ENCODE results near the gene ADGRG6.

Gene ADGRG6

DNA sequence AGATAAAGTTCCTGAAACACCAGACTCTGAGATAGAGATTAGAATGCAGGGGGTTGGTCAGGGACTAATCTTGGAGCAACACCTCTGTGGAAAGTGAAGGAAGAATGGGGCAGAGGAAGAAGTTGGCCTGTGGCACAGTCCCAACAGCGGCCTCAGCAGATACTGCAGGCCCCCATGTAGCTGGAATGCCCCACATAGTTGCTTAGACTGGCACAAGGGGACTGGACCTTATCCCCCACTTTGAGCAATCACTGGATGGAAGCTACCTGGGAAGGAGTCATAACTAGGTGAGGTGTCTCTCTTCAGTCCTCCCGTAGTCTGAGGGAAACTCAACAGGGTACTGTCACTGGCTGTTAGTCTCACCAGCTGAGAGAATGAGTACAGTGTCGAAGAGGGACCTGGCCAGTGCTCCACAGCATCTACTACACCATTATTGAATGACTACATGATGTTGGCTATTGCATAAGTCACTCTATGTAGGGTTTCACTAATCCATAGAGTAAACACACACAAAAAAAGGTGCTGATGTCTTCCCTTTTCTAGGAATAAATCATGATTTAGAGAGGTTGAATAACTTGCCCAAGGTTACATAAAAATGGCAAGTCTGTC is 47.5 kb downstream of the ADGRG6 start:
- DNase-seq (ENCODE audit: low read depth): no peak

DNA sequence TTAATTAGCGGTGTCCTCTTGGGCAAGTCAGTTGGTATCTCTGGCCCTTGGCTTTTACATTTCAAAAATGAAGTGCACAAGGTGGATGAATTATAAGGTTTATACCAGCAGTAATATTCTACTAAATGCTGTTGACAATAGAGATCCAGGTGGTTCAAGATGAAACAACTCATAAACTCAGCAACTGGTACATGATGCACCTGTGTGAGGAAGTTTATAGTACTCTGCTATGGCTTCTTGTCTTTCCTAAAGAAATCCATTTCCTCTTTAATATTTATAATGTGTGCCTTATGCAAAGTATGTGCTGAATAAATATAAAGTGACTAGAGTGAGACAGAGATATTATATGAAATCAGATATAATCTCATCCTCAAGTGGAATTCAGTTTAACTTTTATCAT is 48.5 kb downstream of the ADGRG6 start:
- no peak for DNase-seq (ENCODE audit: low read depth)

DNA sequence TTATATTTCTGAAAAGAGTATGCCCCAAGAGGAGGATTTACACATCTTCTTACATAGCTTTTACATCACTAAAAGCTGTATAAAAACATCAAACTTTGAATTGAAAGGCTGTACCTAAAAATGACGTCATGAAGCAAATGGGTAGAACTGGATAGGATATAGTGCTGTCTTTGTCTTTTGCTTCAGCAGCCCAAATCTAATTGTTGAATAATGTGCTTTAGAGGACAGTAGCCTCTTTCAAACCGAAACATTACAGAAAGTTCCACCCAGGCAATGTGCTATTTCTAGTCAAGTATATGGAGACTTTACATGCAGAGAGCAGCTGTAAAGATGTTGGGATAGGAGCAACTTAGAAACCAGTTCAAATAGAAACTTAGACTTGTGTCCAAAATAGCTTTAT is 51.9 kb downstream of the ADGRG6 start:
- DNase-seq (ENCODE audit: low read depth): no peak

DNA sequence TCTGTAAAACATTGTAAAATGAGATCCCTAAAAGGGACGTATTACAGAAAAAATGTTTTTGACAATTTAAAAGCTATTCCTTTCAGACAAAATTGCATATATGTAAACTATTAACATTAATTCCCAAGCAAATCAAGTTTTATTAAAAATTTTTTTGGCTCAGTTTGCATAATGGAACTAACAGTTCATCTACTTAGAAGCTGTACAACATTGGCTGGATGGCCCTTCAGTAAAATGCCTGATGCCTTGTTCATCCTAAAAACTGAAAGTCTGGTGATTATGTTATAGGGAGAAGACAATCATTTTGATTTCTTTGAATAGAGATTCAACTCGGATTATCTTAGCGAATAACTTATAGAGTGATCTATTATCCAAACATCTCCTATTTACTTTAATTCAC is 52.8 kb downstream of the ADGRG6 start:
- DNase-seq (ENCODE audit: low read depth): no peak

DNA sequence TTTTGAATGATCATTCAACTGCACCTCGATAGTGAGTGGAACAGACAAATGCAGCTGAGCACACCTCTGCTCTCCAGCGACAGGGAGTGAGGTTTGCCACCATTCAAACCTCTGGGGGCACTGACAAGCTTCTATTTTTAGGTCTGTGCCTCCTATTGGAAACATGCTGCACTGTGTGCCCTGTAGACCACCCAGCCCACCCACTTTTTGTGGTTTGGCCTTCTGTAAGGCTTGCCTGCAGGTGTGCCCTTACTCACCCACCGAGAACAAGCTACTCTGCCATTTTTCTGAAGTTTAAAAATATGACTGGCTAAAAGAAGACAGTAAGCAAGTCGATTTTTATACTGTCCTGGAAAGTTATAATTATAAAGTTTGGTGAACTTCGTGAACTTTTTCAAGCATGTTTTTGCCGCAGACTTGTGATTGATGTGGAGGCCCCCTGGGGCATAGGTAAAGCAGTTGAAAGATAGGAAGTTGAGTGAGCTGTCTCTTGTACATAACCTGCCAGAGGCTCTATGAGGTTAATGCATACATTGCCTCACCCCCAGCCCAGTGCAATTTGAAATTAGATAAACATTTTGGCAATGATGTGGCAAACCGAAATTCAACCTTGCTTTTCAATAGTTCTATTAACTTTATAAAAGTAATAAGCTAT is 53.8 kb downstream of the ADGRG6 start:
- no peak for DNase-seq (ENCODE audit: low read depth)

DNA sequence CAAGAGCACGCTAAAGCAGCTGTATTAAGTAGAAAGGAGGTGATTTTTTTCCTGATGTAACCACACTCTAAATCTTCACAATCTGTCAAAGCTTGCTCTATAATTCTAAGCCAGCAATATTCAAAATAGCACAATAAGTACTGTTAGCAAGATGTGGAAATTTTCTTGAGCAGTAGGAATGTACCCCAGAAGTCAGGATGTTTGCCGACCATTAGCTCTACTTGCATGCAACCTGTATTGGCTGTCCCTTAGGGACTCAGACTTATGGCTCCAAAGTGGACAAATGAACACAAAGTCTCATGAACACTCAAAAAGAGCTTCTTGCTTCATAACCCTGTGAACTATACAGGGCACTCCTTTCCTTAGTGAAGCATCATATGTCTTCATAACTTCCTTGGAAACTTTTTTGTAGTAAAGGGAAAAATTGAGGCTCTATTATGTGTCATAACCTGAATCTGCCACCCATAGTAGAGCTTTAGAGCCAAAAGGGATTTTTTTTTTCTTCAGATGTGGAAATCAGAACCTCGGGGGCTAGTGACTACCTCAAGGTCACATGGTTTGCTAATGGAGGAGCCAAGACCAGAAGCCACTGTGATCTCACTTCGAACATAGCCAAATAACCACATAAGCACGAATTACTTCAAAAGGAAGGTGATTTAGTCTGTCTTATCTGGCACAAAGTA is 54.5 kb downstream of the ADGRG6 start:
- no peak for DNase-seq (ENCODE audit: low read depth)

DNA sequence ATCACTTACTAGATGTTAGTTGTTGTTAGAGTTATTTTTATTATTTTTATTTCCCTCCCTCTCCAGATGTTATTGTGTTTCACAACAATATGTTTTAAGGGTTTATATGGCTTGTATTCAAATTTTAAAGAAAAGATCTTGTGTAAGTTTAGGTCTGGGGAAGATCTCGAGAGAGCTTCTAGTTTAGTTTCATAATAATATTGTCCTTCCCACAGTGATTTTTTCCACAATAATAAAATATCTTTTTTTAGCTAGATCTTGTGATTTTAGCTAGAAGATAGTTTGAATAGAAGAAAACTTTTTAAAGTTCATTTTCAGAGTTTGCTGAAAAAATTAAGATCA is 55.0 kb downstream of the ADGRG6 start:
- no peak for DNase-seq (ENCODE audit: low read depth)

DNA sequence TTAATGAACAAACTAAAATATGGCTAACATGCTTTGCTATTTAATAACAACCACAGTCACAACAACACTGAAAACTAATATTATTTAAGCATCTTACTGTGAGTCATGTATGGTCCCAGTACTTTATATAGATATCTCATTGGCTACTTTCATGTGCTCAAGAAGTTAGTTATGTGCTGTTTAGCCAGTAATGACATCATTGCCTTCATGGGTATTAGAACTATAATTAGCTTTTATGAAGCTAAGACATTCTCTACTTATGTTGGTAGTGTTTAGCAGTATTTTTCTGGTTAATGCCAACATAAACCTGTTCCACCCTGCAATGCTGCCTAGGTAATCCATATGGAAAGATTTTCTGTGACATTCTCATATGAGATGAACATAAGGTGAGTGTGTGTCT is 56.1 kb downstream of the ADGRG6 start:
- DNase-seq (ENCODE audit: low read depth): no peak

DNA sequence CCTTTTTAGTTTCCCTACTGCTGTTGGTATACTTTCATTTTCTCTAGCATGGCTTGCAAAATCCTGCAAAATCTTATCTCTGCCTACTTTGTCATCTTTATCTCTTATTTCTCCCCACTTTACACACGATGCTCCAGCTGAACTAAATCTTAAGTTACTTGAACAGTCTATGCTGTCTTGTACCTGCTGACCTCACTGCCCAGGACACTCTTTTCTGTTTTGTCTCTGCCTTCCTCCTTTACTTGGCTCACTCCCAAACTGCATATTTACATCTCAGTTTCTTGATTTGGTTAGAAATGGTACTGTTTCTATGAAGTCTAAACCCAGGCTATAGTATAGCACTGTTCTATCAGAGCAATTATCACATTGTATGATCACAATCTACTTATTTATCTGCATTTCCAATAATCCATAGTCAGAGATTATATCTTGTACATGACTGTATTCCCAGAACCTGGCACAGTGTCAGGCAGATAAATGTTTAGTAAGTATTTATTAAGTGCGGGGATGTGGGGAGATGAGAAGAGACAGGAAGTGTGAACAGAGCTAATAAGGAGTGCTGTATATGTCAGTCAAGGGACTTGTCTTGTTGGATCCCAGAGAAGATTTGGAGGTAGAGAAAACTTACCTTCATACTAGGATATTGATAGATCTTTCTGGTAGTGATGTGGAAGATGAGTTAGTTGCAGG is 57.6 kb downstream of the ADGRG6 start:
- DNase-seq (ENCODE audit: low read depth): no peak

DNA sequence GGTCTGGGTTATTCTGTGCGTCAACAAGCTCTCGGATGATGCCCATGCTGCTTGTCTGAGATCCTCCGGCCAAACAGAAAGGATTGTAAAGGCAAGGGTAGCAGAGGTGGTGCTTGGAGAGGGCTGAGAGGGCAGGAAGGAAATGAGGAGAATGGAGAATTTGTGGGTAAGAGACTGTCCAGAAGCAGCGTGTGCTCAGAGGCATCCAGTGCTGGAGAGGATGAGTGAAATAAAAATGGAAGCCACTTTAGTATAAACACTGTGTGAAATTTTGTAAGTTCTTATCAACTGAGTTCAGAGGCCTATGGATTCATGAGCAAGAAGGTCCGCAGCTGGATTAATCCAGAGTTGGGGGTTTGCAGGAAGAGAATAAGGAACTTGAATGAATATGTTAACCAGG is 59.5 kb downstream of the ADGRG6 start:
- DNase-seq (ENCODE audit: low read depth): no peak

DNA sequence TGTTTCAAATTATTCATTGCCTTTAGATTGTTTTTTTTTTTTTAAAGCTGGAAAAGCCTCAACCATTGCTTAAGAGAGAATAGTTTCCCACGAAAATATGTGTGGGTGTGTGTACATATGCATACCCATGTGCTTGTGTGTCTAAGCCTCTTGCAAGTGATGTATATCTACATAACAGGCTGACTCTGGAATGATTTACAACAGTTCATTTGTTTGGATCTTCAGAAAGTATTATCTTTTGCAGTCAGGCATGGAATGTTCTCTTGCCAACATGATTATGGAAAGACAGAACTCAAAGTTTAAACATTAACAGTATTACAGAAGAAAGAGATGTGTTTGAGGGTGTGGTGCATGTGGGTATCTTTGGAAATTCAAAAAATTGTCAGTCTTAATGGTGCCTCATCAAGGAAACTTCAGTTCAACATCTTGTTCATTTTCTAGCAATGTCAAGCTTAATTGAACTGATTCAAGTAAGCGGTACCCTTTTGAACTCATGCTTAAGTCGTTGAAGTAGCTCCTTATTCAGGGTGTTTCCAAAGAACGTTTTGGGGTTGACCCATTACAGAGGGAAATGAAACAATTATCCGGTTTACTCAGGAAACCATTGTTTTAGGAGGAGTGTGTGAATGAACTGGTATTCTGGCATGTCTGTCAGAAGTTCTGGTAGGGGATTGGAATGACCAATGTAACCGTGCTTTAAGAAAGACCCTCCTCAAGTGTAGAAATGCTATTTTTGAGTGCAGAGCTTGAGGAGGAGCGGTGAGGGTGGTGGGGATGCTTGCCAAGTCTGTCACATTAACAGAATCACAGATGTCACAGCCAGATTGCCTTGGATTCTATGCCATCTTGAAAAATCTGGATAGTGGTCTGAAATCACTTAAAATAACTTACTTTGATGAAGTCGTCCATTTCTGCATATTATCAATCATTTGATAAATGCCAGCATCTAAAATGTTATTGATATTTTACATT is 60.3 kb downstream of the ADGRG6 start:
- DNase-seq (ENCODE audit: low read depth): no peak

DNA sequence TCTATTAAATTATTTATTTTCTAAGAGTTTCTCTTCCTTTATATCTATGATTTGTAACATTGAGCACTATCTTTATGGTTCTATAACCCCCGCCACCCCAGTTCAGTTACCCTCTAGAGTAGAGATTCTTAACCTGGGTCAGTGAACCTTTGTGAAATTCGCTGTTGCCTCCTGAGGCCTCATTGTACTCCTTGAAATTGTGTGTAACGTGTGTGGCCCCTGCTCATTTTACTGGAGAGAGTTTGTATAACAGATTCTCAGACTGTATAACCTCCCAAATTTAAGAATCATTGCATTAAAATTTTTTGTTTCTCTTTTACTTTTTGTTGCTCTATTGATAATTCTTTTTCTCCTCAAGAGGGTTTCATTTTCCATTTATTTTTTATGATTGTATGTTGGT is 65.3 kb downstream of the ADGRG6 start:
- no peak for DNase-seq (ENCODE audit: low read depth)

DNA sequence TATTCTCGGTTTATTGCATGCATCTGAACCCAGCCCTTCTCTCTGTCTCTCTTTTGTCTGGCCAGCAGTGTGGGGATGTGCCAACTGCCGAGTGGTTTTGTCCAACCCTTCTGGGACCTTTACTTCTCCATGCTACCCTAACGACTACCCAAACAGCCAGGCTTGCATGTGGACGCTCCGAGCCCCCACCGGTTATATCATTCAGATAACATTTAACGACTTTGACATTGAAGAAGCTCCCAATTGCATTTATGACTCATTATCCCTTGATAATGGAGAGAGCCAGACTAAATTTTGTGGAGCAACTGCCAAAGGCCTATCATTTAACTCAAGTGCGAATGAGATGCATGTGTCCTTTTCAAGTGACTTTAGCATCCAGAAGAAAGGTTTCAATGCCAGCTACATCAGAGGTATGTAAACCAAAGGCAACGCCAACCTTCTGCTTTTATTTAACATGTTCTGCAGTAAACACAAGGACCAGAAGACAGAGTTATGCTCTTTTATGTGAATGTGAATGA is 65.8 kb downstream of the ADGRG6 start:
- no peak for DNase-seq (ENCODE audit: low read depth)

DNA sequence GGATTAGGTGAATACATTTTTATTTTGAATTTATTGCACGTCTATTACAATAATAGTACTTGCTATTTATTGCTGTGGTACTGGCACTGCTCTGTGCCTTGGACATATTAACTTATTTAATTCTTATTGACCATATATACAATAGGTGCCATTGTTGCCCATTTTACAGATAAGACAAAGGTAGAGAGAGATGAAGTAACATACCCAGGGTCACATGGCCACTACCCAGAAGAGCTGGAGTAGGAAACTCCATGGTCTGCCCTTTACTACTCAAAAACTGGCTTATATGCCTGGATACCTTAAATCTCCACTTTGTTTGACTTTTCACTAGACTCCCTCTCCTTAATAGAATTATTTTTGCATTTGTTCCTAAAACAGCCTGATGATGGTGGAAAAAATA is 67.5 kb downstream of the ADGRG6 start:
- no peak for DNase-seq (ENCODE audit: low read depth)

DNA sequence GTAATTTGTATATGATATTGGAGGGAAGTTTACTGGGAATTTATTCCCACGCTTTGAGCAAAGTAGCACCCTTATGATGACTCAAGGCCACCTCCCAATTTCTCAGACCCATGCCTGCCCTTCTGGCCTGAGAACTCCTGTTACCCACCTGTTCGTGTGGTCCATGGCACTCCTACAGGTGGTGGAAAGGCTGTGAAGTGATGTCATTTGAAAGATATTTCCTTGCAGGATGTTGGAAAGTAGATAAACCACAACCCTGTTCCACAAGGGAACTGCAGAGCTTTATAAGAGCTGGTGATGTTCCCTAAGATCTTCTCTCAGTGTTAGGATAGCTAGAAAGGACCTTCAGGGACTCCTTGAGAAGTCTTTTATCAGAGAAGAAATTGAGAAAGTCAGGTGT is 70.5 kb downstream of the ADGRG6 start:
- no peak for DNase-seq (ENCODE audit: low read depth)

DNA sequence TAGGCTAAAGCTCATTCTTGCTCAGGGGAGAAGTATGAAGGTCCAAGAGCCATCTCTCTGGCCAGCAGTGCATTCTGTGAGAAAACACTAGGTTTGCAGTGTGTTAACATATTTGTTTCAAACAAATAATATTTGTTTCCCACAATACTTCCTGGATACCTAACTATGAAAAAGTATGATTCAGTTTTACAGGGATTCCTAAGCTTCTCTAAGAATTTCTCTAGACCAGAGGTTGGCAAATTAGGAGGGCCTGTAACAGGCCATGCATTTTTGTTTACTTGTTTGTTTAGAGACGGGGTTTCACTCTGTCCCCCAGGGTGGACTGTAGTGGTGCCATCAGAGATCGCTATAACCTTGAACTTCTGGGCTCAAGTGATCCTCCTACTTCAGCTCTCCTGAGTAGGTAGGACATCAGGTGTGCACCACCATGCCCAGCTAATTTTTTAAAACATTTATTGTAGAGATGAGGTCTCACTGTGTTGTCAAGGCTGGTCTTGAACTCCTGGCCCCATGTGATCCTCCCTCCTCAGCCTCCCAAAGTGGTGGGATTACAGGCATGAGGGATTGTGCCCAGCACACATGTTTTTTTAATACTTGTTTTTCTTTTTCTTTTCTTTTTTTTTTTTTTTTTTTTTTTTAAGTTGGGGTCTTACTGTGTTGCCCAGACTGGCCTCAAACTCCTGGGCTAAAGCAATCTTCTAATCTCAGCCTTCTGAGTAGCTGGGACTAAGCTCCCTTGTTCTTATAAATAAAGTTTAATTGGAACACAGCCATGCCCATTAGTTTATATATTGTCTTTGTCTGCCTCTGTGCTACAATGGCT is 71.7 kb downstream of the ADGRG6 start:
- no peak for DNase-seq (ENCODE audit: low read depth)

DNA sequence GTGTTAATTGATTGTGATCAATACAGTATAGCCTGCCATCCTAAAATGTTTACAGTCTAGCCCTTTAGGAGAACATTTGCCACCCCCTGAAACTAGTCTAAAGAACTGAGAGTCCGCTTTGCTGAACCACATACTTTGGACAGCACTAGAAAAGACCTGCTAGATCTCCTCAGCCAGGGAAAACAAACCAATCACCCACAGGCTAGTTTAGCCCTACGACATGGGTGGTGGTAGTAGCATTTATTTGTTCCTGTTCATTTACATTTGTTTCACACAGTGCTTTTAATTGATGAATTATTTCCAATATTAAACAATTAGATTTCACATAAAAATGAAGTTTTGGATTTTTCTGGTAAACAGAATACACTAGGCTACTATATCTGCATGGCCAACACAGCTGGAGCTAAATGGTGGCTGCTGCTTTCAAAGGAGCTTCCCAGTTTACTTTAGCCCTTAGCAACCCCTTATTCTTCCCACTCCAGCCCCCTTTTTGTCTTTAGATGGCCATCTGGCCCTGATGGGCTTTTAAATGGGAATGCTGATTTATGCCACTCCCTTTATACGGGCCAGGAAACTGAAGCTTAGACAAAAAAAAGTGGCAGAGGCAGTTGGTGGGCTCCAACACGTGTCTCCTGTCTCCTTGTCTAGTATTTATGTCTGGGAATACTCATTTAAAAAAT is 72.4 kb downstream of the ADGRG6 start:
- DNase-seq (ENCODE audit: low read depth): no peak

DNA sequence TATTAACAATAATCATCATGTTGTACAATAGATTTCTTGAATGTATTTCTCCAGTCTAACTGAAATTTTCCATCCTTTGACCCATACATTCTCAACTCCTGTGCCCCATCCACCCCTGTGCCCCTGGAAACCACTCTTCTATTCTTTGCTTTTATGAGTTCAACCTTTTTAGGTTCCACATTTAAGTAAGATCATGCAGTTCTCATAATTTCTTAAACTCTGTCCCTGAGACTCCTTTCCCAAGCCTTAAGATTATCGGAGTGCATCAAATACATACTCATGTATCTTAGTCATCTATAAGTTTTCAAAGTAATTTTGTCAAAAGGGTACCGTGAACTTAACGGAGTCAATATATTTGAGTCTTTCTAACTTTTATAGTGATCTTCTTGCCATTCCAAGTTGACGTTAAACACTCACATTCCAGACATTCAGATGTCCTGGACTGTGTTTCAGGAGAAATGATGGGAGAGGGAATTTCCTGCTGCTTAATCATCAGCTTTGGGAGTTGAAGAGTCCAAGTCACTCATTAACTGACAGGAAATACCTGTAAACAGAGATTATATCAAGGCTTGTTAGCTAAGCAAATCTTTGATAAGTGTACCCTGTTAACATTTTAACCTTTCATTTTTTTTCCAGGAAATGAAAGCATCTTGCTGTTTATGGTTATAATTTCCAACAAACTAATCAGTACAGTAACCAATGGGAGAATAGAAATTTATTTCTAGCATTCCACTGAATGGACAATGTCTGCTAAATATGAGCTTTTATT is 73.3 kb downstream of the ADGRG6 start:
- no peak for DNase-seq (ENCODE audit: low read depth)

DNA sequence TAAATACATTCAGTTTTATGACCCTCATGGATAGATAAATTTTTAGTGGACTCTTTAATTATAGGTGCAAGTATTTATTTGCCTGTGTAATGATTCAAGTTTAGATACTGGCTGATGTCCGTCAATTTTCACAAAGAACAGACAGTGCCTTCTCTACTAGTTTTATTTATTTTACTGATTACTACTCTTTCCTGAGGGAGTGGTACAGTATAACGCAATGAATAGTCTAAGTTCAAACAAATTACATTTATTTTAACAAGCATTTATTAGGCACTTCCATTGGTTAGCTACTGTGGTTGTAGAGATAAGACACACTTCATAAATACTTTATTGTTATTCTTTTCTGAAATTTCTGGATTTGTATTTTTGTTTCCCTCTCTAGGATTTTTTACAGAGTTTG is 74.3 kb downstream of the ADGRG6 start:
- DNase-seq (ENCODE audit: low read depth): no peak
